ENCODE results near the gene PODXL.

- TF ChIP-seq EP300 (IDR thresholded peaks at IDR 0.05) (no peak), CTCF (IDR thresholded peaks at IDR 0.05) (no peak)
Measured at GRCh38 chr7:131509781-131510180, 46.6 kb downstream of the PODXL start.
